Endothelial cell of umbilical vein (primary cell): ENCODE results near the gene TRIM51. TPM values are rescaled to one million over a fixed set of nuclear protein-coding genes. Genes with fewer than 3 reads are reported as not detected.

Experiments used
- BruUV-seq: library from RNA; stranded (reverse); fragments of 400-500 nt; replicated peaks from 2 replicates; lab custom pipeline; 2021; lab: Mats Ljungman, UMichigan
- CTCF ChIA-PET: fragments of 300-600, 350-600 bp; sonication (Branson Sonifier 250); formaldehyde crosslinking; loops from one replicate; lab custom pipeline; 2021; ENCODE audit warnings: antibody characterized with exemption, inconsistent platforms; lab: Charles Lee
- POLR2A ChIA-PET: fragments of 300-600, 350-600 bp; sonication (Branson Sonifier 250); formaldehyde crosslinking; loops from one replicate; lab custom pipeline; 2021; ENCODE audit warnings: antibody characterized with exemption, inconsistent platforms; lab: Charles Lee
- DNase-seq: peaks from one replicate; pipeline ENCODE4 v3.0.0-alpha.2; 2011; ENCODE audit warnings: low read depth, low spot score
- FAIRE-seq: peaks from 2 replicates; lab custom pipeline; 2011; peaks lifted over from hg19 to GRCh38; lab: Jason Lieb, UNC
- H2AFZ ChIP-seq: 2 replicates; pipeline ENCODE4 v1.6.0; 2012; ENCODE audit warnings: low read depth, low read length, control low read depth, inconsistent platforms
- H3K27ac ChIP-seq: 2 replicates; pipeline ENCODE4 v1.5.1; 2011; ENCODE audit warnings: low read depth, mild to moderate bottlenecking, control low read depth, low read length, moderate library complexity; ENCODE audit not compliant: insufficient read depth
- H3K27me3 ChIP-seq, 2 experiments: 2 replicates each; pipeline versions ENCODE4 v1.6.0 to v1.6.1; 2011; ENCODE audit warnings: low read length in 2 of 2, mixed read lengths in 1 of 2; ENCODE audit not compliant: control insufficient read depth in 2 of 2, insufficient read depth in 2 of 2
- H3K36me3 ChIP-seq, 2 experiments: 2 replicates in 1 of 2; 3 replicates in 1 of 2; pipeline ENCODE4 v1.5.1; 2011; ENCODE audit warnings: low read length in 2 of 2, mild to moderate bottlenecking in 1 of 2, moderate library complexity in 1 of 2; ENCODE audit not compliant: control insufficient read depth in 2 of 2, insufficient read depth in 2 of 2; ENCODE audit errors: extremely low read depth in 1 of 2
- H3K4me1 ChIP-seq: 3 replicates; pipeline ENCODE4 v1.5.1; 2011; ENCODE audit warnings: mild to moderate bottlenecking, low read length; ENCODE audit not compliant: control insufficient read depth, insufficient read depth; ENCODE audit errors: extremely low read depth
- H3K4me2 ChIP-seq: 2 replicates; pipeline ENCODE4 v1.6.1; 2011; ENCODE audit warnings: low read length, control low read depth, mixed read lengths; ENCODE audit not compliant: insufficient read depth
- H3K4me3 ChIP-seq, 3 experiments: fragments of 200-600 bp in 1 of 3; sonication (generic), shearing (Covaris generic) in 1 of 3; replicated peaks in 1 of 3; 2 replicates each; pipeline ENCODE4 v1.5.1; 2011 to 2016; ENCODE audit warnings: control low read depth in 3 of 3, low read length in 3 of 3, mild to moderate bottlenecking in 2 of 3, inconsistent platforms in 1 of 3, low read depth in 1 of 3, moderate library complexity in 1 of 3; ENCODE audit not compliant: insufficient read depth in 1 of 3
- H3K79me2 ChIP-seq: 2 replicates; pipeline ENCODE4 v1.6.0; 2012; ENCODE audit warnings: low read length, inconsistent platforms; ENCODE audit not compliant: control insufficient read depth, insufficient read depth
- H3K9ac ChIP-seq: replicated peaks from 2 replicates; pipeline ENCODE3; 2011; ENCODE audit warnings: low read length, control low read depth; ENCODE audit not compliant: insufficient read depth; ENCODE audit errors: extremely low read depth
- H3K9me1 ChIP-seq: replicated peaks from 3 replicates; pipeline ENCODE4 v1.6.0; 2011; ENCODE audit warnings: mild to moderate bottlenecking, low read length; ENCODE audit not compliant: control insufficient read depth, insufficient read depth; ENCODE audit errors: extremely low read depth
- H3K9me3 ChIP-seq: replicated peaks from 2 replicates; pipeline ENCODE4 v1.5.1; 2012; ENCODE audit warnings: low read length, inconsistent platforms; ENCODE audit not compliant: control insufficient read depth, insufficient read depth
- H4K20me1 ChIP-seq: replicated peaks from 2 replicates; pipeline ENCODE3; 2011; ENCODE audit warnings: mild to moderate bottlenecking, low read length; ENCODE audit not compliant: control insufficient read depth, insufficient read depth; ENCODE audit errors: extremely low read depth
- EZH2 ChIP-seq: IDR thresholded peaks from 2 replicates; pipeline ENCODE4 v1.6.1; 2012; ENCODE audit warnings: borderline replicate concordance, low read depth, mild to moderate bottlenecking, moderate library complexity, low read length, inconsistent platforms; ENCODE audit not compliant: severe bottlenecking
- FOS ChIP-seq: IDR thresholded peaks from 2 replicates; pipeline ENCODE4 v1.6.1; 2011; ENCODE audit warnings: mild to moderate bottlenecking, low read length, moderate library complexity, borderline replicate concordance; ENCODE audit not compliant: insufficient read depth
- GATA2 ChIP-seq: IDR thresholded peaks from 2 replicates; pipeline ENCODE4 v1.7.0; 2011; ENCODE audit warnings: low read depth, mild to moderate bottlenecking, moderate library complexity, mixed read lengths, low read length; ENCODE audit not compliant: insufficient read length, insufficient read depth
- JUN ChIP-seq: IDR thresholded peaks from 2 replicates; pipeline ENCODE4 v1.6.1; 2011; ENCODE audit warnings: borderline replicate concordance, low read depth; ENCODE audit not compliant: insufficient read length, insufficient read depth
- MAX ChIP-seq: IDR thresholded peaks from 2 replicates; pipeline ENCODE4 v1.6.1; 2011; ENCODE audit not compliant: insufficient read depth, insufficient read length
- MYC ChIP-seq: IDR thresholded peaks from one replicate; pipeline ENCODE4 v1.6.1; 2011; ENCODE audit warnings: mild to moderate bottlenecking, low read depth, low read length
- POLR2A ChIP-seq: IDR thresholded peaks from 2 replicates; pipeline ENCODE4 v1.6.1; 2012; ENCODE audit warnings: low read depth, mild to moderate bottlenecking, control low read depth, low read length
- POLR2AphosphoS5 ChIP-seq: IDR thresholded peaks from 2 replicates; pipeline ENCODE4 v1.6.1; 2012; ENCODE audit warnings: low read depth, mild to moderate bottlenecking, control low read depth, low read length, moderate library complexity; ENCODE audit not compliant: insufficient read depth
- dilution Hi-C: fragments of 300-500 bp; cut with MboI; formaldehyde crosslinking; loops from one replicate; pipeline ENCODE4 v1.15.0; 2019; ENCODE audit warnings: low sequenced_read_pairs; ENCODE audit not compliant: extremely low pct_ligation_motif_present
- intact Hi-C: fragments of 100-400 bp; cut with micrococcal nuclease; formaldehyde crosslinking; loops from one replicate; pipeline ENCODE4 v1.10.0; 2022
- polyA plus RNA-seq, 4 experiments: library from polyadenylated mRNA; depleted of rRNA in 3 of 4; stranded (reverse) in 3 of 4; unstranded in 1 of 4; fragments of >200 nt; gene quantifications; 2 replicates each; pipeline versions ENCODE4 v1.2.1 to v1.2.3, GENCODE V29; 2011 to 2012; ENCODE audit warnings: missing spikeins in 1 of 4
- total RNA-seq: library from RNA; stranded (reverse); gene quantifications from 2 replicates; pipeline ENCODE4 v1.2.3, GENCODE V29; 2021
- TF ChIP-seq, protein P1 (sequence below), 2 donors: IDR thresholded peaks; 1 replicate in 1 of 2; 2 replicates in 1 of 2; pipeline ENCODE4 v1.5.1; 2011; ENCODE audit warnings: low read length in 2 of 2, mild to moderate bottlenecking in 2 of 2, moderate library complexity in 2 of 2, control low read depth in 1 of 2, inconsistent platforms in 1 of 2, low read depth in 1 of 2; ENCODE audit not compliant: insufficient read depth in 1 of 2; ENCODE audit errors: extremely low read depth in 1 of 2

The TRIM51 gene
- total and polyA plus RNA-seq, 2 donors (not counting 3 experiments of a cell fraction or from before 2014, with no cell fraction given): not detected

- Histone ChIP-seq H3K9me3 (no peaks in the 10 kb centered on the region), H3K79me2 (no peaks in the 10 kb centered on the region), H3K4me1 (no peaks in the 10 kb centered on the region), H4K20me1 (no peaks in the 10 kb centered on the region), H3K27ac (no peak overlapping the region), H3K4me3 (no peak overlapping the region), H3K27me3 (no peaks in the 10 kb centered on the region), H3K9me1 (no peaks in the 10 kb centered on the region), H3K9ac (no peak overlapping the region), H3K36me3 (no peaks in the 10 kb centered on the region), H3K4me2 (no peak overlapping the region), H2AFZ (no peak overlapping the region)
- DNase-seq: no peak
- dilution Hi-C loops (no loop called here), intact Hi-C loops (no loop called here)
- POLR2A ChIA-PET: no interaction called here
- no TSS peak for BruUV-seq
- no peak for FAIRE-seq
- CTCF ChIA-PET: no interaction called here
- no peak for TF ChIP-seq EZH2
- TF ChIP-seq FOS: no peak
- no peak for TF ChIP-seq POLR2A
Observed at GRCh38 chr11:55849037-55849436, 34.1 kb upstream of the TRIM51 start.

DNA sequence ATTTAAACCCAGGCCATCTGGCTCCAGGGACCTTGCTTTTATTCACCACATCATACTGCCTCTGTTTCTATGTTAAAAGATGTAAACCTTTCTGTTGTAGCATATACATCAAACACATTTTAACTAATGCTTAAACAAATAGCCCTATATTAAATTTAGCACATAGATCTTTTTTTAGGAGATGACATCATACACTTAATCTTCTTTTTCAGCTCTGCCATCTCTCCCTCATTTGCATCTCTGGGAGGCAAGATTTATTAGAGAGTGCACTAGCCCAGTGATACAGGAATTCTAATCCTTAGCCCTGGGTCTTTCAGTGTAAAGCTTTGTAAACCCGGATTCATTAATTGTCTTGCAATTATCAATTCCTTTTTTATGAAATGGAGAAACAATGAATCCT lies 31.0 kb upstream of the TRIM51 start:
- intact Hi-C loops (no loop called here), dilution Hi-C loops (no loop called here)
- no peaks in the 10 kb centered on the region for H3K36me3 ChIP-seq
- H3K27ac ChIP-seq: no peak overlapping the region
- no peak overlapping the region for H3K4me3 ChIP-seq
- DNase-seq: no peak
- POLR2A ChIA-PET: no interaction called here
- no peaks in the 10 kb centered on the region for H3K27me3 ChIP-seq
- no peaks in the 10 kb centered on the region for H3K79me2 ChIP-seq
- no peaks in the 10 kb centered on the region for H4K20me1 ChIP-seq
- H3K4me2 ChIP-seq: no peak overlapping the region
- no peak overlapping the region for H2AFZ ChIP-seq
- TF ChIP-seq FOS (no peak), JUN (no peak), EZH2 (no peak), MYC (no peak), POLR2AphosphoS5 (no peak), MAX (no peak), GATA2 (no peak), POLR2A (no peak)
- TF ChIP-seq, protein P1, sequence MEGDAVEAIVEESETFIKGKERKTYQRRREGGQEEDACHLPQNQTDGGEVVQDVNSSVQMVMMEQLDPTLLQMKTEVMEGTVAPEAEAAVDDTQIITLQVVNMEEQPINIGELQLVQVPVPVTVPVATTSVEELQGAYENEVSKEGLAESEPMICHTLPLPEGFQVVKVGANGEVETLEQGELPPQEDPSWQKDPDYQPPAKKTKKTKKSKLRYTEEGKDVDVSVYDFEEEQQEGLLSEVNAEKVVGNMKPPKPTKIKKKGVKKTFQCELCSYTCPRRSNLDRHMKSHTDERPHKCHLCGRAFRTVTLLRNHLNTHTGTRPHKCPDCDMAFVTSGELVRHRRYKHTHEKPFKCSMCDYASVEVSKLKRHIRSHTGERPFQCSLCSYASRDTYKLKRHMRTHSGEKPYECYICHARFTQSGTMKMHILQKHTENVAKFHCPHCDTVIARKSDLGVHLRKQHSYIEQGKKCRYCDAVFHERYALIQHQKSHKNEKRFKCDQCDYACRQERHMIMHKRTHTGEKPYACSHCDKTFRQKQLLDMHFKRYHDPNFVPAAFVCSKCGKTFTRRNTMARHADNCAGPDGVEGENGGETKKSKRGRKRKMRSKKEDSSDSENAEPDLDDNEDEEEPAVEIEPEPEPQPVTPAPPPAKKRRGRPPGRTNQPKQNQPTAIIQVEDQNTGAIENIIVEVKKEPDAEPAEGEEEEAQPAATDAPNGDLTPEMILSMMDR (IDR thresholded peaks at IDR 0.05; ENCODE audit: extremely low read depth in 1 of 2, insufficient read depth in 1 of 2, low read depth in 1 of 2, low read length in 2 of 2): no peak
- H3K9me1 ChIP-seq: no peaks in the 10 kb centered on the region
- no peak overlapping the region for H3K9ac ChIP-seq
- no TSS peak for BruUV-seq
- CTCF ChIA-PET: no interaction called here
- no peak for FAIRE-seq
- no peaks in the 10 kb centered on the region for H3K4me1 ChIP-seq
- H3K9me3 ChIP-seq: peaks cover 2% of the 10 kb centered on the region
